ENCODE results near the gene GPR176.

GPR176 gene

DNA sequence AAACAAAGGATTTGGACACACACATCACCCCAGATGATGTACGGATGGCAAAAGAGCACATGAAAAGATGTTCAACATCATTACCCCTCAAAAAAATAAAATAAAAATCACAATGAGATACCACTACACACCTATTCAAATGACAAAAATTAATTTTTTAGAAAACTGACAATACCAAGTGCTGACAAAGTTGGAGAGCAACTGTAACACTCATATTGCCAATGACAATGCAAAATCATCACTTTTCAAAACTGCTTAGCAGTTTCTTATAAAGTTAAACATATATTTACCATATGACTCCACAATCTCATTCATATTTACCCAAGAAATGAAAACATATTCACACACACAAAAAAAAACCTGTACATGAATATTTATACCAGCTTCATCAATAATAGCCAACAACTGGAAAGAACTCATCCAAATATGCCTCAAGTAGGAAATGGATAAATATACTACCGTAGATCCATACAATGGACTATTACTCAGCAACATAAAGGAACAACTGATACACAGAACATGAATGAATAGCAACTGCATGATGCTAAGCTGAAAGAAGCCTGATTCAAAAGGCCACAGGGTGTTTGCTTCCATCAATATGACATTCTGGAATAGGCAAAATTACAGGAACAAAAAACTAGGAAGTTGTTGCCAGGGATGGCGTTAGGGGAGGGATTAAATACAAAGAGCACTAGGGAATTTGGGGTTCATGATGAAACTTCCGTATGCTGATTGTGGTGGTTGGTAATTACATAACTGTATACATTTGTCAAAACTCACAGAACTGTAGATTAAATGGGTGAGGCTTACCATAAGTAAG is 138.7 kb downstream of the GPR176 start:
- DNase-seq = peak; percentile 45

DNA sequence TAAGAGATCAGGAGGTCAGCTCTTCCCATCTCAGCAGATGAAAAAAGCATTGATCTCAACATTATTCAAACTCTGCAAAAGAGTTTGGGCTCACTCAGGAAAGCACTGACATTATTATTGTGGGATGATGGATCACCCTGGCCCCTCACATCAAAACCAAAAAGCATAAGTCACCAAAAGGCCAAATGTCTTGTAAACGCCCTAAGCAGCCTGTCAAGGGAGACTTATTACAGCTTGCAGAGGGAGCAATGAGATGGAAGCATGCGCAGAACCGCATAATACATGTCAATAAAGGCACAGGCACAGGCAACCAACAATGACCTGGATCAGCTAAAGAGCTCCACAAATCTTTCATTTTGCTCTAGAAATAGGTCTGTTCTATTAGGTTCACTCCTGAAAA is 142.0 kb downstream of the GPR176 start:
- peak; percentile 67 for DNase-seq

- no peak for DNase-seq
Measured at GRCh38 chr15:39777496-39777895, 142.6 kb downstream of the GPR176 start.

GRCh38 chr15:39776068-39776467 is 144.0 kb downstream of the GPR176 start:
- no peak for DNase-seq

- DNase-seq = peak; percentile 88
Measured at GRCh38 chr15:39774688-39775267, 145.3 kb downstream of the GPR176 start.

DNA sequence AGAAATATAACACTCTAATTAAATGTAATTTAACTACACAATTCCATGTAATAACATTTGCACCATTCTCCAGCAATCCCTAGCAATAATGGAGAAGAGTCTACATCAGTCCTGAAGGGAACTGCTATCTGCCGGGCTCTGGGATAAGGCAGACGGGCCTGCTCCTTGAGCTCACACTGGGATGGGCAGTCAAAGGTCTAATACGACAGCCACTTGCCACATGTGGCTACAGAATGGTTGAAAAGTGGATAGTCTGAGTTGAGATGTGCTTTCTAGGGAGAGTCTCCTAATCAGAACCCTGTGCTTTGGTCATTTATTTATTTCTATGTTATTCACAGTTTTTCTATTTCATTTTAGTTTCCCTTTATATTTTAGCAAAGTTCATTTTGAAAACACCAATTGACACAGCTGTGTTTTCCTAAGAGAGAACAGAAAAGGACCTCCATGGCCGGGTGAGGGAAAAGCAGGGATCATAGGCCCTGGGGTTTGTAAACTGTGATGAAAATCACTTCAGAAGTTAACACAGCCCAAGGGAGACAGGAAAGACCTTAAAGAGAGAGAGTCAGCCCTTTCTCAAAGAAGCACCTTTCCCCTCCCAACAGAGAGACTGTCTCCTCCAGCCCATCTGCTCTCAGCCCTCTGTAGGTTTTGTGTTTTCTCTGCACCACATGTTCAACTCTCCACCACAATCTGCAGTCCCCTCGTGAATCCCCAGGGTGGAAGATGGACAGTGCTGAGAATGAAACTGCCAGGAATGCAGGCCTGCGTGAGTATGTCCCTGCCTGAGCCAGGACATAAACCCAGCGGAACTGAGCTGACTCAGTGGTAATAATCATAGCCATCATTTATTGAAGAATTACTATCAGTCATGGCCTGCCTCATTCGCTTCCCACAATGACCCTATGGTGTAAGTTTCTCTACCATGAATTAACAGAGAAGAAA is 149.0 kb downstream of the GPR176 start:
- no peak for DNase-seq

- DNase-seq = no peak
Measured at GRCh38 chr15:39767921-39768320, 152.1 kb downstream of the GPR176 start.

- DNase-seq = no peak
Measured at GRCh38 chr15:39761006-39761405, 159.1 kb downstream of the GPR176 start.

DNA sequence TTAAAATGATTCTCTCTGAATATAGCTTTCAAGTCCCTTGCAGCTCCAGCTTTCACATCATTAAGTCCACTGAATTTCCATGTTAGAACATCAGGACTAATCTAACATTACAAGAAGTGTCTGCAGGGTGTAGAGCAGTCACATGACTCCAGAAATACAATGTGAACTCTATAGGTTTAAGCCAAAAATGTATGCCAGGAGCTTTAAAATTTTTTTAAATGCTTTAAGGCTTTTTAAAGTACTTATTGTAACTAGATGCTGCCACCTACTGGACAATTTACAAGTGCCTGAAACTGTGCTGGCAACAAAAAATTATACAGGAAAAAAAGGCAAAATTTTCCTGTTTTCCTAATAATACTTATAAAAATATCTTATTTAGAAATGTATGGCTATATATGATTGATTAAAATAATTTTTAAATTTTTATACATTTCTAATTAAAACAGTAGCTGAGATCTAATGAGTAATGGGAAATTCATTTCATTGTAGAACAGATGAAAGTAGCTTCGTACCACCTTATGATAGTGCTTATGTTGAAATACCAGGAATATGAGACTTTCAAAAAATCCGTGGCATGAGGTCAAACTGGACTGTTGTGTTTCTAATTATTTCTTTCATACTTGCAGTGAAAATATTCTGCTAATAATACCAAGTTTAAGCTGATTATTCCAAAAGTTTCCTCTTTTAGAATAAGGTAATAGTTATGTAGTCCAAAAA is 163.1 kb downstream of the GPR176 start:
- DNase-seq = peak; percentile 89

GRCh38 chr15:39752991-39753390 is 167.1 kb downstream of the GPR176 start:
- no peak for DNase-seq

GRCh38 chr15:39752246-39752645 is 167.8 kb downstream of the GPR176 start:
- DNase-seq = no peak

Measured in hematopoietic multipotent progenitor cell treated with erythropoietin and hydrocortisone succinate and interleukin-3 and kit ligand, for 4 days (in vitro differentiated cells).